Erythroblast (primary cell): ENCODE measurements around the gene KCNJ4.
A peak's percentile ranks its signal among the peaks of the same experiment; 100 is the strongest.

Experiments
- DNase-seq, 2 experiments: peaks; one replicate each; lab custom pipeline; 2025; lab: John Stamatoyannopoulos, UW
- GATA1 ChIP-seq: IDR thresholded peaks from 2 replicates; pipeline ENCODE4 v1.6.1; 2011; ENCODE audit warnings: low read depth, mild to moderate bottlenecking, control low read depth, low read length, moderate library complexity
- POLR2A ChIP-seq: IDR thresholded peaks from 2 replicates; pipeline ENCODE4 v1.6.1; 2011; ENCODE audit warnings: mild to moderate bottlenecking, low read length

Gene KCNJ4

GRCh38 chr22:38455076-38455529, at the start of gene KCNJ4:
KCNJ4 (minus strand) TSS chr22:38455199; CDS start chr22:38428132, 27,067 bp downstream.
- no peak for TF ChIP-seq GATA1
- no peak for DNase-seq

- DNase-seq = no peak
- TF ChIP-seq POLR2A = no peak
- TF ChIP-seq GATA1 = no peak
Measured at GRCh38 chr22:38503021-38503420, 48.0 kb upstream of the KCNJ4 start.

- TF ChIP-seq GATA1 (no peak), POLR2A (no peak)
Measured at GRCh38 chr22:38501797-38502672, 47.0 kb upstream of the KCNJ4 start.

GRCh38 chr22:38497869-38498268, 42.9 kb upstream of the KCNJ4 start:
- TF ChIP-seq POLR2A (no peak), GATA1 (no peak)
- DNase-seq = no peak

More at GRCh38 chr22:38501797-38502672, 47.0 kb upstream of the KCNJ4 start:
- no peak for DNase-seq

GRCh38 chr22:38494939-38495338, 39.9 kb upstream of the KCNJ4 start:
- TF ChIP-seq POLR2A (no peak), GATA1 (no peak)
- no peak for DNase-seq

- TF ChIP-seq POLR2A = no peak
- DNase-seq = no peak
Measured at GRCh38 chr22:38494498-38494897, 39.5 kb upstream of the KCNJ4 start.

GRCh38 chr22:38491707-38492348, 36.8 kb upstream of the KCNJ4 start:
- DNase-seq = no peak
- TF ChIP-seq GATA1 (no peak), POLR2A (no peak)

GRCh38 chr22:38490915-38491314, 35.9 kb upstream of the KCNJ4 start:
- DNase-seq = peak; percentile 47 to 77
- TF ChIP-seq GATA1 (no peak), POLR2A (no peak)

GRCh38 chr22:38490475-38490874, 35.5 kb upstream of the KCNJ4 start:
- peak in 1 of 2 experiments; percentile 40 for DNase-seq
- TF ChIP-seq POLR2A (no peak), GATA1 (no peak)

- no peak for DNase-seq
- TF ChIP-seq GATA1 (no peak), POLR2A (no peak)
Measured at GRCh38 chr22:38489561-38490145, 34.7 kb upstream of the KCNJ4 start.

GRCh38 chr22:38489142-38489541, 34.1 kb upstream of the KCNJ4 start:
- DNase-seq = no peak
- TF ChIP-seq POLR2A (no peak), GATA1 (no peak)

- TF ChIP-seq GATA1 (no peak), POLR2A (no peak)
- DNase-seq = no peak
Measured at GRCh38 chr22:38487946-38488345, 32.9 kb upstream of the KCNJ4 start.

- TF ChIP-seq POLR2A = no peak
- TF ChIP-seq GATA1 = no peak
- no peak for DNase-seq
Measured at GRCh38 chr22:38485783-38486182, 30.8 kb upstream of the KCNJ4 start.

GRCh38 chr22:38484244-38484643, 29.2 kb upstream of the KCNJ4 start:
- no peak for TF ChIP-seq POLR2A
- no peak for TF ChIP-seq GATA1
- DNase-seq = no peak
